Caco-2 (cell line): ENCODE results near the gene CD99L2. TPM values are rescaled to one million over a fixed set of nuclear protein-coding genes. Genes with fewer than 3 reads are reported as not detected.
"Not testable (repeated sequence)": the region's sequence is repeated elsewhere in the genome, so short reads cannot be mapped to it uniquely, and the experiment has no call there.

ENCODE experiments used
- BruUV-seq: library from RNA; stranded (reverse); fragments of 400-500 nt; replicated peaks from 2 replicates; lab custom pipeline; 2021; lab: Mats Ljungman, UMichigan
- CTCF ChIA-PET: fragments of 300-600 bp; sonication (Branson Sonifier 250); formaldehyde crosslinking; loops from one replicate; lab custom pipeline; 2022; ENCODE audit warnings: antibody characterized with exemption; lab: Charles Lee
- POLR2A ChIA-PET: fragments of 300-600 bp; sonication (Branson Sonifier 250); formaldehyde crosslinking; loops from one replicate; lab custom pipeline; 2022; ENCODE audit warnings: antibody characterized with exemption; lab: Charles Lee
- DNase-seq, 2 experiments: peaks; one replicate each; pipeline versions ENCODE4 v3.0.0 to v3.0.0-alpha.2; 2020 to 2022
- H3K27me3 ChIP-seq: replicated peaks from 2 replicates; pipeline ENCODE4 v1.6.0; 2011; ENCODE audit warnings: low read length; ENCODE audit not compliant: control insufficient read depth, insufficient read depth
- H3K36me3 ChIP-seq: 2 replicates; pipeline ENCODE4 v1.5.1; 2011; ENCODE audit warnings: low read length; ENCODE audit not compliant: control insufficient read depth, insufficient read depth
- H3K4me1 ChIP-seq: fragments of 250-450 bp; sonication (Bioruptor Pico); 2 replicates; pipeline ENCODE4 v1.5.1; 2020; ENCODE audit warnings: mild to moderate bottlenecking
- H3K4me3 ChIP-seq: 2 replicates; pipeline ENCODE4 v1.5.1; 2011; ENCODE audit warnings: low read depth, mild to moderate bottlenecking, control low read depth, low read length
- H3K9me3 ChIP-seq: fragments of 250-450 bp; sonication (Bioruptor Pico); 2 replicates; pipeline ENCODE4 v1.5.1; 2020; ENCODE audit warnings: mild to moderate bottlenecking, moderate library complexity
- H3K27ac Mint-ChIP-seq: one replicate; pipeline ENCODE4 v1.8.0; 2022; ENCODE audit warnings: mixed read lengths; ENCODE audit not compliant: unreplicated experiment
- H3K27me3 Mint-ChIP-seq: one replicate; pipeline ENCODE4 v1.8.0; 2022; ENCODE audit warnings: mixed read lengths; ENCODE audit not compliant: insufficient read depth, unreplicated experiment
- H3K36me3 Mint-ChIP-seq: one replicate; pipeline ENCODE4 v1.8.0; 2022; ENCODE audit warnings: mild to moderate bottlenecking, mixed read lengths; ENCODE audit not compliant: insufficient read depth, unreplicated experiment
- H3K4me1 Mint-ChIP-seq: one replicate; pipeline ENCODE4 v1.8.0; 2022; ENCODE audit warnings: low read depth, mixed read lengths; ENCODE audit not compliant: unreplicated experiment
- H3K4me3 Mint-ChIP-seq: one replicate; pipeline ENCODE4 v1.8.0; 2022; ENCODE audit warnings: mild to moderate bottlenecking, moderate library complexity, mixed read lengths; ENCODE audit not compliant: unreplicated experiment
- H3K9me3 Mint-ChIP-seq: one replicate; pipeline ENCODE4 v1.8.0; 2022; ENCODE audit warnings: mixed read lengths; ENCODE audit not compliant: unreplicated experiment
- intact Hi-C: fragments of 100-400 bp; cut with micrococcal nuclease; formaldehyde crosslinking; loops from one replicate; pipeline ENCODE4 v1.10.0; 2022; ENCODE audit not compliant: unreplicated experiment
- total RNA-seq: library from RNA; stranded (reverse); gene quantifications from 2 replicates; pipeline ENCODE4 v1.2.3, GENCODE V29; 2022
- TF ChIP-seq, protein P1 (sequence below), 2 experiments: fragments of 200-600 bp in 1 of 2; IDR thresholded peaks; 1 replicate in 1 of 2; 2 replicates in 1 of 2; pipeline versions ENCODE4 v1.5.1 to v1.8.0; 2011 to 2022; ENCODE audit warnings: antibody characterized with exemption in 1 of 2, control low read depth in 1 of 2, inconsistent platforms in 1 of 2, low read depth in 1 of 2, low read length in 1 of 2, mild to moderate bottlenecking in 1 of 2, moderate library complexity in 1 of 2; ENCODE audit not compliant: insufficient read depth in 1 of 2, severe bottlenecking in 1 of 2, unreplicated experiment in 1 of 2

Gene CD99L2
- total RNA-seq, 1 experiment from 2014 or later, result 8.6 TPM

DNA sequence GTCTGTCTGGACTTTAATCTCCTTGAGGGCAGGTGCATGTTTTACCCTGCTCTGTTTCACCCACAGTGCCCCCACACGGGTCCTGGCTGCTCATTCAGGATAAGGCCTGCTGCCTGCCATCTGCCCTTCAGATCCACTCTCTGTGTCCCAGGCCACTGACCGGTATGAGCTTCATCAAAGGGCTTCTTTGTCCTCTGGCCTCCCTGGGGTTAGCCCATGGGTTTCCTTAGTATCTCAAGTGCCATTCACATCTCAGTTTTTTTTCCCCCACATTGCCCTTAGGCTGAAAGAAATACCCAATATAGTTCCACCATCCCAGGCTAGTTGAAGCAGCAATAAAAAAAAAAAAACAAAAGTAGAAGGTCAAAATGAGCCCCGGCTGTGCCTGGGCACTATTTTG is 9.3 kb downstream of the CD99L2 start:
- no peaks in the 10 kb centered on the region for H3K36me3 ChIP-seq
- DNase-seq, result no peak
- Mint-ChIP-seq H3K27ac (no peak overlapping the region), H3K36me3 (no peaks in the 10 kb centered on the region), H3K4me1 (no peaks in the 10 kb centered on the region), H3K27me3 (no peaks in the 10 kb centered on the region), H3K9me3 (no peaks in the 10 kb centered on the region), H3K4me3 (no peak overlapping the region)
- POLR2A ChIA-PET, result no interaction called here
- H3K4me1 ChIP-seq, result no peaks in the 10 kb centered on the region
- BruUV-seq, result no TSS peak
- no peaks in the 10 kb centered on the region for H3K27me3 ChIP-seq
- intact Hi-C loops, result no loop called here
- H3K4me3 ChIP-seq, result no peak overlapping the region
- H3K9me3 ChIP-seq, result no peaks in the 10 kb centered on the region
- CTCF ChIA-PET, result no interaction called here
- TF ChIP-seq, protein P1, sequence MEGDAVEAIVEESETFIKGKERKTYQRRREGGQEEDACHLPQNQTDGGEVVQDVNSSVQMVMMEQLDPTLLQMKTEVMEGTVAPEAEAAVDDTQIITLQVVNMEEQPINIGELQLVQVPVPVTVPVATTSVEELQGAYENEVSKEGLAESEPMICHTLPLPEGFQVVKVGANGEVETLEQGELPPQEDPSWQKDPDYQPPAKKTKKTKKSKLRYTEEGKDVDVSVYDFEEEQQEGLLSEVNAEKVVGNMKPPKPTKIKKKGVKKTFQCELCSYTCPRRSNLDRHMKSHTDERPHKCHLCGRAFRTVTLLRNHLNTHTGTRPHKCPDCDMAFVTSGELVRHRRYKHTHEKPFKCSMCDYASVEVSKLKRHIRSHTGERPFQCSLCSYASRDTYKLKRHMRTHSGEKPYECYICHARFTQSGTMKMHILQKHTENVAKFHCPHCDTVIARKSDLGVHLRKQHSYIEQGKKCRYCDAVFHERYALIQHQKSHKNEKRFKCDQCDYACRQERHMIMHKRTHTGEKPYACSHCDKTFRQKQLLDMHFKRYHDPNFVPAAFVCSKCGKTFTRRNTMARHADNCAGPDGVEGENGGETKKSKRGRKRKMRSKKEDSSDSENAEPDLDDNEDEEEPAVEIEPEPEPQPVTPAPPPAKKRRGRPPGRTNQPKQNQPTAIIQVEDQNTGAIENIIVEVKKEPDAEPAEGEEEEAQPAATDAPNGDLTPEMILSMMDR (IDR thresholded peaks at IDR 0.05; ENCODE audit: insufficient read depth in 1 of 2, low read depth in 1 of 2, low read length in 1 of 2, severe bottlenecking in 1 of 2, unreplicated experiment in 1 of 2), result no peak

- H3K27me3 Mint-ChIP-seq, result no peaks in the 10 kb centered on the region
- CTCF ChIA-PET, result no interaction called here
- no peaks in the 10 kb centered on the region for H3K27me3 ChIP-seq
- no peaks in the 10 kb centered on the region for H3K36me3 ChIP-seq
- no peaks in the 10 kb centered on the region for H3K9me3 ChIP-seq
- intact Hi-C loops, result no loop called here
- no peak for DNase-seq
- H3K4me3 ChIP-seq, result no peak overlapping the region
- H3K9me3 Mint-ChIP-seq, result no peaks in the 10 kb centered on the region
- BruUV-seq, result no TSS peak
- H3K36me3 Mint-ChIP-seq, result no peaks in the 10 kb centered on the region
- POLR2A ChIA-PET, result no interaction called here
- no peaks in the 10 kb centered on the region for H3K4me1 ChIP-seq
- no peaks in the 10 kb centered on the region for H3K4me1 Mint-ChIP-seq
- H3K27ac Mint-ChIP-seq, result no peak overlapping the region
- H3K4me3 Mint-ChIP-seq, result no peak overlapping the region
- TF ChIP-seq, protein P1 (IDR thresholded peaks at IDR 0.05; ENCODE audit: insufficient read depth in 1 of 2, low read depth in 1 of 2, low read length in 1 of 2, severe bottlenecking in 1 of 2, unreplicated experiment in 1 of 2), result no peak
Observed at GRCh38 chrX:150887906-150888465, 10.5 kb downstream of the CD99L2 start.

GRCh38 chrX:150887268-150887667 is 11.2 kb downstream of the CD99L2 start:
- intact Hi-C loops, H3K9me3 ChIP-seq, H3K4me3 ChIP-seq, H3K36me3 Mint-ChIP-seq, H3K27me3 Mint-ChIP-seq, H3K4me3 Mint-ChIP-seq, BruUV-seq, H3K4me1 ChIP-seq, H3K4me1 Mint-ChIP-seq, H3K36me3 ChIP-seq, CTCF ChIA-PET, H3K9me3 Mint-ChIP-seq, H3K27me3 ChIP-seq, DNase-seq, POLR2A ChIA-PET, H3K27ac Mint-ChIP-seq: not testable (repeated sequence)

- POLR2A ChIA-PET, result no interaction called here
- no peak for DNase-seq
- no peaks in the 10 kb centered on the region for H3K27me3 Mint-ChIP-seq
- Histone ChIP-seq H3K36me3 (no peaks in the 10 kb centered on the region), H3K4me3 (no peak overlapping the region), H3K9me3 (no peaks in the 10 kb centered on the region), H3K27me3 (no peaks in the 10 kb centered on the region), H3K4me1 (no peaks in the 10 kb centered on the region)
- H3K4me1 Mint-ChIP-seq, result no peaks in the 10 kb centered on the region
- TF ChIP-seq, protein P1 (IDR thresholded peaks at IDR 0.05; ENCODE audit: insufficient read depth in 1 of 2, low read depth in 1 of 2, low read length in 1 of 2, severe bottlenecking in 1 of 2, unreplicated experiment in 1 of 2), result no peak
- H3K9me3 Mint-ChIP-seq, result no peaks in the 10 kb centered on the region
- intact Hi-C loops, result no loop called here
- CTCF ChIA-PET, result no interaction called here
- H3K36me3 Mint-ChIP-seq, result no peaks in the 10 kb centered on the region
- no peak overlapping the region for H3K27ac Mint-ChIP-seq
- no peak overlapping the region for H3K4me3 Mint-ChIP-seq
- BruUV-seq, result no TSS peak
Observed at GRCh38 chrX:150886381-150886780, 12.1 kb downstream of the CD99L2 start.
